HUES48 (cell line): Measurements from ENCODE around the gene SCP2D1.
A peak's percentile ranks its signal among the peaks of the same experiment; 100 is the strongest.

ENCODE experiments used
- H3K27ac ChIP-seq: one replicate; pipeline ENCODE4 v1.7.0; 2013; ENCODE audit warnings: low read depth, low read length, inconsistent platforms
- H3K27me3 ChIP-seq: 2 replicates; pipeline ENCODE4 v1.6.1; 2013; ENCODE audit warnings: mild to moderate bottlenecking, low read length; ENCODE audit not compliant: control insufficient read depth, insufficient read depth
- H3K36me3 ChIP-seq: 2 replicates; pipeline ENCODE4 v1.6.1; 2013; ENCODE audit warnings: low read length; ENCODE audit not compliant: control insufficient read depth, insufficient read depth
- H3K4me1 ChIP-seq: 2 replicates; pipeline ENCODE4 v1.6.1; 2013; ENCODE audit warnings: mild to moderate bottlenecking, low read length; ENCODE audit not compliant: control insufficient read depth, insufficient read depth
- H3K4me3 ChIP-seq: 2 replicates; pipeline ENCODE4 v1.5.1; 2013; ENCODE audit warnings: mild to moderate bottlenecking, low read depth, low read length
- H3K9ac ChIP-seq: 2 replicates; pipeline ENCODE4 v1.6.1; 2013; ENCODE audit warnings: mild to moderate bottlenecking, low read depth, low read length, moderate library complexity
- H3K9me3 ChIP-seq: 2 replicates; pipeline ENCODE4 v1.6.1; 2013; ENCODE audit warnings: low read length; ENCODE audit not compliant: control insufficient read depth, insufficient read depth

SCP2D1 gene

DNA sequence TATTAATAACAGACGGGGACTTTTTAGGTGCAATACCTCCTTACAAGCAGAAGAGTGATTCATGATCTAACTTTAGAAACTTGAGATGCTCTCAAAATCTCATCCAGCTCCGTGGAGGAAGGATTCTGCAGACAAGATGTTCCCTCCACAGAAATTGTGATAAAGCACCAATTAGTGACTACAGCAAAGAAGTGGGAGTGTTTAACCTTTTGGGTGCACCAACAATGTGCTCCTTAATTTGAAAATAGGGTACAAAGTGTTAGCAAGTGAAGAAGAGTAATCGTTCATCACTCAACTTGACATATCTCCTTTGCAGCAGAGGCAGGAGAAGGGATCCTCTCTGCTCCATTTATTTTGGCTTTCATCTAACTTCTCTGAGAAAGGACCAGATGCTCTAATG is 22.8 kb upstream of the SCP2D1 start:
- peaks cover 18% of the 10 kb centered on the region for H3K27me3 ChIP-seq
- H3K36me3 ChIP-seq, result no peaks in the 10 kb centered on the region
- H3K27ac ChIP-seq, result no peak overlapping the region
- H3K4me3 ChIP-seq, result no peak overlapping the region
- no peak overlapping the region for H3K9ac ChIP-seq
- peaks cover 8% of the 10 kb centered on the region; the same call in 1 of the 2 replicates for H3K9me3 ChIP-seq
- no peaks in the 10 kb centered on the region for H3K4me1 ChIP-seq

DNA sequence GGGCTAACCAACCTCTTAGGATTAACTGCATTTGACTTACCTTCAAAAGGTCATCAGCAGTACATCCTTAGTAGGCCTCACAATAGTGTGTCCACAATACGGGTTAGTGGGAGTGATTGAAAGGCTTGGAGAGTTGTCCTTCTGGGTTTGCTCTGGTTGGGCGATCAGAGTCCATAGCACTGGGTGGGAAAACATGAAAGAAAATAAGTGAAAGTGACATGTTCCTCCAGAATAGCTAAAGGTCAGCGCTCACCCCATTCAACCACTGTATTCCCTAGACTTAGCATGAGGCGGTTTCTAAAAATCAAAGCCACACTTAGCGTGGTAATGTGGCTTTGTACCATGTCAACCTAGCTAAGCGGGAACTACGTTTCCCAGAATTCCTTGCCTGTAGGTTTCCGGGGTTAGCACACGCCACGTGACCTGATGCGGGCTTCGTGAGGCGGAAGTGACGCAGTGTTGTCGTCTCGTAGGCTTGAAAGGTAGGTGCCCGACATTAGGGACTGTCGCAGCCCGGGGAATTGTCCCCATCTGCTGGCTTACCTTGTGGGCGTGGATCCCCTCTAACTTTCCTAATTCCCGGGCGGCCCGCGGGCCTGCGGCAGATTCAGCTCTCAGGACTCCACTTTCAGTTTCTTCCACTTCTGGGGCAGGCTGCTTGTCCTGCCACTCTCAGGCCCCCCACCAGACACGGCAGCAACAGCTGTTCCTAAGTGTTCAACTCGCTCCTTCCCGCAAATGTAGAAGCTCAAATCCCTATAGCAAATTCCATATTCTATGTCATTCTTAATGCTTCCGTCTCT is 19.8 kb upstream of the SCP2D1 start:
- H3K9ac ChIP-seq, result peak overlapping the region; percentile 73
- no peaks in the 10 kb centered on the region for H3K4me1 ChIP-seq
- no peaks in the 10 kb centered on the region for H3K9me3 ChIP-seq
- peak overlapping the region; percentile 37 for H3K27ac ChIP-seq
- H3K27me3 ChIP-seq, result peaks cover 18% of the 10 kb centered on the region
- no peaks in the 10 kb centered on the region for H3K36me3 ChIP-seq
- H3K4me3 ChIP-seq, result peak overlapping the region; percentile 87

- no peaks in the 10 kb centered on the region for H3K9me3 ChIP-seq
- H3K36me3 ChIP-seq, result no peaks in the 10 kb centered on the region
- peak overlapping the region; percentile 87 for H3K4me3 ChIP-seq
- peak overlapping the region; percentile 37 for H3K27ac ChIP-seq
- H3K27me3 ChIP-seq, result peaks cover 17% of the 10 kb centered on the region
- H3K9ac ChIP-seq, result peak overlapping the region; percentile 73; the same call in 1 of the 2 replicates
- no peaks in the 10 kb centered on the region for H3K4me1 ChIP-seq
Measured at GRCh38 chr20:18794428-18794787, 19.2 kb upstream of the SCP2D1 start.

- Histone ChIP-seq H3K9ac (no peak overlapping the region), H3K27ac (no peak overlapping the region), H3K36me3 (no peaks in the 10 kb centered on the region), H3K9me3 (no peaks in the 10 kb centered on the region), H3K27me3 (peaks cover 11% of the 10 kb centered on the region), H3K4me3 (no peak overlapping the region), H3K4me1 (no peaks in the 10 kb centered on the region)
Measured at GRCh38 chr20:18795366-18795765, 18.2 kb upstream of the SCP2D1 start.

DNA sequence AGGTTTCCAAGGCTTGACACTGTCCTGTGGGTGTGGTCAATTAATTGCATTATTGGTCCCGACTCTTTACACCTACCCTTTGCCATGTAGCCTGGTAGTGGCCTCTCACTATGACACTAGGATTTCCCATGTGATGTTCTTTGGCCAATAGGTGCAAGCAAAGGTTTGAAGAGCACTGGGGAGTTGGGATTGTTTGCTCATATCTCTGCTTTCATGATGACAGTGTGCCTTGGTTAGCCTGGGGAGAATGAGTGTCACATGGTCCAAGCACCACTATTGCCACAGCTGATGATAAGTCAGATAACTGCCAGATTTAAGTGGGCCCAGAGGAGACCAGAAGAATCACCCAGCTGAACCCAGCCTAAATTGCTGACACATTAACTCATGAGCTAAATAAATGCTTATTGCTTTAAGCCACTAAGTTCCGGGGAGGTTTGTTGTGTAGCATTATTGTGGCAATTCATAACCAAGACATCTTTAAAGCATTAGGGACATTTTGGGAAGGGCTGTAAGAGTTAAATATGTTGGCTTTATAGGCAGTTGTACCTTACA is 17.2 kb upstream of the SCP2D1 start:
- H3K4me1 ChIP-seq, result no peaks in the 10 kb centered on the region
- H3K27me3 ChIP-seq, result peaks cover 5% of the 10 kb centered on the region
- H3K4me3 ChIP-seq, result no peak overlapping the region
- H3K27ac ChIP-seq, result no peak overlapping the region
- H3K9me3 ChIP-seq, result no peaks in the 10 kb centered on the region
- H3K36me3 ChIP-seq, result no peaks in the 10 kb centered on the region
- no peak overlapping the region for H3K9ac ChIP-seq

DNA sequence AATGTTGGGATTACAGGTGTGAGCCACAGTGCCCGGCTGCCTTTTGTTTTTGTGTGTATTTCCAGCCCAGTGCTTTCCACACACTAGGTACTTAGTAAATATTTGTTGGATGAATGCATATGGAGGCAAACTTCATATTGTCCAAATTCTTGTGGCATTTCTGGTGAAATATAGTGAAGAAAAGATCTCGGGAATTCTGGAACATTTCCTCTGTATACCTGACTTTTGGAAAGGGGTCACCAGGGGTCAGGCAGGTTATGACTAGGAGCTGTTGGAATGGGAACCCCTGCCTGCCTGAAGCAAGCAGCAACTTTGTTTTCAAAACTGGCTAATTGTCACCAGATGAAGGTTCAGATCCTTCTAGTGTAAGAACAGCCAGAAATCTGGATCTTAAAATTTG is 12.1 kb upstream of the SCP2D1 start:
- Histone ChIP-seq H3K27ac (no peak overlapping the region), H3K4me3 (no peak overlapping the region), H3K4me1 (no peaks in the 10 kb centered on the region), H3K27me3 (no peaks in the 10 kb centered on the region; the same call in 1 of the 2 replicates), H3K9me3 (no peaks in the 10 kb centered on the region), H3K36me3 (no peaks in the 10 kb centered on the region), H3K9ac (no peak overlapping the region)

DNA sequence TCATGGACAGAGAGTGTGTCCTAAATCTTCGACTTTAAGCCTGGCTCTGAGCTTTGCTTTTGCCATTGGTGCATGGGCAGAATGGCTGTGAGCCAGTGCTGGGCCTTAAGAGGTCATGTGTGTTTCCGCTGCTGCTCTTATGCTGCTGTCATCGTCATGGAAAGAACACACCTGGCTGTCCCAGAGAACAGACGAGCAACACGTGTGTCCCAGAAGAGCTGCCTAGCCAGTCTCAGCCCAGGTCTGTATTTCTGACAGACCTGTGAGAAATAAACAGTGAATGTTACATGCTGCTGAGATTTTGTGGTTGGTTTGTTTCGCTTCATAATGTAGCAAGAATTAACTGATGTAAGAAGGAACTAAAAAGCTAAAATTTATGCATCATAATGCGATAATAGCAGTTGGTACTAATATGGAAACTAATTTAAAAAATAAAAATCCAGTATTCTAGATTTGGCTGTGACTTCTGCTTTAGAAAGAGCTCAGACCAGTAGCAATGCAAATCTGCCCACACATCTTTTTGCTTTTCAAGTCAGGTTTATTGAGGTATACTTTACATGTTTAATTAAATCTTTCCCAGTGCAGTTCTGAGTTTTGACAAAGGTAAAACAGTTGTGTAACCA is 11.5 kb upstream of the SCP2D1 start:
- H3K9me3 ChIP-seq, result no peaks in the 10 kb centered on the region
- H3K36me3 ChIP-seq, result no peaks in the 10 kb centered on the region
- H3K4me1 ChIP-seq, result no peaks in the 10 kb centered on the region
- H3K9ac ChIP-seq, result no peak overlapping the region
- no peak overlapping the region for H3K27ac ChIP-seq
- no peak overlapping the region for H3K4me3 ChIP-seq
- no peaks in the 10 kb centered on the region; the same call in 1 of the 2 replicates for H3K27me3 ChIP-seq

GRCh38 chr20:18805881-18806280 is 7.7 kb upstream of the SCP2D1 start:
- no peak overlapping the region for H3K9ac ChIP-seq
- H3K9me3 ChIP-seq, result no peaks in the 10 kb centered on the region
- no peaks in the 10 kb centered on the region for H3K36me3 ChIP-seq
- no peaks in the 10 kb centered on the region for H3K4me1 ChIP-seq
- H3K4me3 ChIP-seq, result no peak overlapping the region
- H3K27ac ChIP-seq, result no peak overlapping the region
- H3K27me3 ChIP-seq, result no peaks in the 10 kb centered on the region

- H3K4me1 ChIP-seq, result no peaks in the 10 kb centered on the region
- no peaks in the 10 kb centered on the region for H3K27me3 ChIP-seq
- no peak overlapping the region for H3K27ac ChIP-seq
- no peak overlapping the region for H3K4me3 ChIP-seq
- H3K9me3 ChIP-seq, result no peaks in the 10 kb centered on the region
- H3K36me3 ChIP-seq, result no peaks in the 10 kb centered on the region
- no peak overlapping the region for H3K9ac ChIP-seq
Measured at GRCh38 chr20:18808712-18809111, 4.9 kb upstream of the SCP2D1 start.

DNA sequence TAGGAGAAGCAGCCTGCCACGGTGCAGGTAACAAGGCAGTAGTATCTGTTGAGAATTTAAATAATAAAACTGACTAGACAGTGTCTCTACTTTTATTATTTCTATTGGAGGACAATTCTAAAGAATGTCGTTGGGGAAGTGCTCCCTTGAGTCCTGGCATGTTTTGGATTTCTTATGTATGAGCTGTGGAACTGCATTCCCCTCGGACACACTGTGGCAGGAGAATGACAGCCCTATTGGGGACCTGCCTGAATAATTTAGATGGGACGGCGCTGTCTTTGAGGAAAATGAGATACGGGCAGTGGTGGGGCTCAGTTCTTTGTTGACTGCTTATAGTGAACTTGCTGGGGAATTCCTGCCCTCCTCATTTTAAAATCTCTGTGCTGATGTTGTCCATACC is 2.4 kb upstream of the SCP2D1 start:
- H3K27ac ChIP-seq, result no peak overlapping the region
- H3K4me3 ChIP-seq, result no peak overlapping the region
- no peaks in the 10 kb centered on the region for H3K36me3 ChIP-seq
- no peaks in the 10 kb centered on the region for H3K4me1 ChIP-seq
- H3K27me3 ChIP-seq, result no peaks in the 10 kb centered on the region
- H3K9ac ChIP-seq, result no peak overlapping the region
- no peaks in the 10 kb centered on the region for H3K9me3 ChIP-seq

GRCh38 chr20:18811904-18812303 is 1.7 kb upstream of the SCP2D1 start:
- H3K27me3 ChIP-seq, result no peaks in the 10 kb centered on the region
- H3K9me3 ChIP-seq, result no peaks in the 10 kb centered on the region
- H3K9ac ChIP-seq, result no peak overlapping the region
- no peak overlapping the region for H3K27ac ChIP-seq
- no peaks in the 10 kb centered on the region for H3K4me1 ChIP-seq
- H3K36me3 ChIP-seq, result no peaks in the 10 kb centered on the region
- H3K4me3 ChIP-seq, result no peak overlapping the region
